NCI-H146 (cell line): ENCODE results near the gene CXorf49.
"Not testable (repeated sequence)": the region's sequence is repeated elsewhere in the genome, so short reads cannot be mapped to it uniquely, and the experiment has no call there.

Experiments
- DNase-seq: peaks from one replicate; lab custom pipeline; 2025; lab: John Stamatoyannopoulos, UW

Gene CXorf49

GRCh38 chrX:71671938-71672337 lies 46.1 kb downstream of the CXorf49 start:
- no peak for DNase-seq

DNA sequence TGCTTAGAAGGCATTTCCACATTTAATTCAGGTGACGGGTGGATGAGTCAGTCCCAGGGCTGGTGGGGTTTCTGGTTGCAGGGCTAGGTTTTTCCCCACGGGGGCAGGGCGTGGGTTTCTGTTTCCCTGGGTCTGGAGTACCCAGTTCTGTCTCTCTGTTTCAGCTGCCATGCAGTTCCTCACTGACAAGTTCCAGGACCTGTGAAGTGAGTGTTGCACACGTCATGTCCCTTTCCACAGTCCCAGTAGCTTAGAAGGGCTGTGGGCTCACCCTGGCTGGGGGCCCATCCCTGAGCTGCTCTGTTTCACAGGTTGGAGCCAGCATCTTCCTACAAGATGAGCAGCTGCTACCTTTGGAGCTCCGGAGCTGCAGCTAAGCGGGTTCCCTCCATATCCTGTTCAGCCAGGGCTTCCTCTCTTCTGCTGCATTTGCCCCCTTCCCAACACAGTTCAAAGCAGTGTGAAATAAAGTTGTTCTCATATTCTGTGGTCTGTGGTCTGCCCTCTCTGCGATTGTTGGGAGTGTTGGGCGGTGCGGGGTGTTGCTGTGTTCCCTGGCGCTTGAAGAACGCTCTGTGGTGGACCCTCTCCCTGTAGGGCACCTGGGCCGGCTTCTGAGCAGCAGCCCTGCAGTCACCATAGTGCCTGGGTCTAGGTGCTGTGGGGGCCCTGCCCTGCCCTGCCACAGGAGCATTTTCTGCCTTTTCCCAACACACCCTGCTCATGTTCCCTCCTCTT lies 46.9 kb downstream of the CXorf49 start:
- DNase-seq = no peak

GRCh38 chrX:71669947-71670346 lies 48.1 kb downstream of the CXorf49 start:
- not testable (repeated sequence) for DNase-seq

- no peak for DNase-seq
Observed at GRCh38 chrX:71669492-71669891, 48.6 kb downstream of the CXorf49 start.

GRCh38 chrX:71668248-71668595 lies 49.9 kb downstream of the CXorf49 start:
- DNase-seq = no peak

DNA sequence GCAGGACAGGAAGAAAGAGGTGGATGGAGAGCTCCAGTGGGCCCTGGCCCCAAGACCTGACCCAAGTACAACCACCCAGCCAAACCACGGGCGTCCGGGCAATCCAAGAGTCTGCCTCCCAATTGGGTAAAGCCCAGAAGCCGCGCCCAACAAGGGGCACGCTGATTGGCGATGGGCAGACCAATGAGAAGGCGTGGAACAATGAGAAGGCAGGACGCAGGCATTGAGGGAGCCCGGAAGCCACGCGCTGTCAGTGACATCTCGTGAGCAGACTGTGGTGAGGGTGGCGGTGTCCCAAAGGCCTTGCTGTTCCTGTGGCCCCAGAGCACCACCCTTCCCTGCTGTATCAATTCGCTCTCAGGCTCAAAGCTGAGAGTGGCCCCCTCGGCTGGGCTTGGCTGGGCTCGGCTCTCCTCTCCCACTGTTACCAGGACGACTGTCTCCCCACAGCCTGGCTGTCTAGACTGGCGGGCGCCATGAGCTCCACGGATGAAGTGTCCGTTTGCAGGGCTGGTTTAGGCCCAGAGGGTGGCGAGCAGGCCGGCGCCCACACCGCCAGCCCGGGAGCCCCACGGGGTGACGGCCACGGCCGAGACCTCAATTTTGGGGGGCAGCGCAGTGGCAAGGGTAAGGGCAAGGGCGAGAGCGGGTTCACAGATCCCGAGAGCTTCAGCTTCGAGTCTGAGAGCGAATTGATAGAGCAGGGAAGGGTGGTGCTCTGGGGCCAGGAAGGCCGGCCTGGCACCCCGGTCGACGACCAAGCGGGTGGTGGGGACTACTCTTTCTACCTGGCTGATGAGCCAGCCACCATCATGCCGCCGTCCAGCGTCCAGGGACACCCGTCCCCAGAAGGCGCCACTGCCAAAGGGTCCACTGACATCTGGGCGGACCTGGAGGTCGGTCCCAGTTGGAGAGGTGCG lies 50.5 kb downstream of the CXorf49 start, which contains the start of gene LOC101059915:
TSS of gene LOC101059915 (plus strand) at position 219 of the 920 bp plus-strand sequence.
- DNase-seq = no peak

DNA sequence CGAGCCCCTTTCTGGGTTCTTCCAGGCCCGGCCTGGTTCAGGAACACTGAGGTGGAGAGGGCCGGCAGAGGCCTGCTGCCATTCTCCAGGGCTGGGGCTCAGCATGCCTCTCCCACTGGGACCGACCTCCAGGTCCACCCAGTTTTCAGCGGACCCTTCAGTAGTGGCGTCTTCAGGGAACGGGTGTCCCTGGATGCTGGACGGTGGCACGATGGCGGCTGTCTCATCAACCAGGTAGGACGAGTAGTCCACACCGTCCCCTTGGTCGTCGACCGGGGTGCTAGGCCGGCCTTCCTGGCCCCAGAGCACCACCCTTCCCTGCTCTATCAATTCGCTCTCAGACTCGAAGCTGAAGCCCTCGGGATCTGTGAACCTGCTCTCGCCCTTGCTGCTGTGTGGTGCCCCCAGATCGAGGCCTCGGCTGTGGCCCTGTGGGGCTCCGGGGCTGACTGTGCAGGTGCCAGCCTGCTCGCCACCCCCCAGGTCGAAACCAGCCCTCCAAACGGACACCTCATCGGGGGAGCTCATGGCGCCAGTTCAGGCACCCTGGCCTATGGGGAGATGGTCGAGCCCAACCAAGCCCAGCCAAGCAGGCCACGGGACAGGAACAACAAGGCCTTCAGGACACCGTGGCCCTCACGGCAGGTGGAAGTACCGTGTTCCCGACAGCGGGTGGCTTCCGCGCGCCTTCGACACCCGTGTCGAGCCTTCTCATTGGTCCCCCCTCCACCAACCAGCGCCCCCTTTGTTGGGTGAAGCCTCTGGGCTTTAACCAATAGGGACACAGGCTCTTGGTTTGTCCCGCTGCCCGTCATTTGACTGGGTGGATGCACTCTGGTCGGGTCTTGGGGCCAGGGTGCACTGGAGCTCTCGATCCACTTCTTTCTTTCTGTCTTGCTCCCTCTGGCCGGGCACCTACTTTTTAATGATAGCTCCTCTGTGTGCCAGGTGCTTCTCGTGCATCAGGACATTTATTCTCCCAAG lies 51.6 kb downstream of the CXorf49 start:
- no peak for DNase-seq

DNA sequence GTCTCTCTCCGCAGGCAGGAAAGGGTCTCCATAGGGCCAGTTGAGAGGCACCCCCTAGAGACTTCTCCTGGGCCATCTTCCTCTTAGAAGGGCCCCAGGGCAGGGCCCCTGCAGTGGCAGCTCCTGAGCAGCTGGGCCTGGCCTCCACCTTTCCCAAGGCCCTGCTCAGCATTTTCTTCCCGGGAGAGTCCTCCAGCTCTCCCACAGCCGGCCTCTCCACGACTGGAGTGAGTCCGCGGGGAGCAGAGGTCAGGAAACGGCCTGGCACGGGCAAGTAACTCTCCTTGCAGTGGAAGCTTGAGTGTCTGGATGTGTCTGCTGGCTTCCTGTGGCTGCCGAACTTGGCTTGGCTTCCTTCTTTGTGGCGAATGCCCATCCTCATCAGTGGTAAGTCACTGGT lies 52.3 kb downstream of the CXorf49 start:
- no peak for DNase-seq

DNA sequence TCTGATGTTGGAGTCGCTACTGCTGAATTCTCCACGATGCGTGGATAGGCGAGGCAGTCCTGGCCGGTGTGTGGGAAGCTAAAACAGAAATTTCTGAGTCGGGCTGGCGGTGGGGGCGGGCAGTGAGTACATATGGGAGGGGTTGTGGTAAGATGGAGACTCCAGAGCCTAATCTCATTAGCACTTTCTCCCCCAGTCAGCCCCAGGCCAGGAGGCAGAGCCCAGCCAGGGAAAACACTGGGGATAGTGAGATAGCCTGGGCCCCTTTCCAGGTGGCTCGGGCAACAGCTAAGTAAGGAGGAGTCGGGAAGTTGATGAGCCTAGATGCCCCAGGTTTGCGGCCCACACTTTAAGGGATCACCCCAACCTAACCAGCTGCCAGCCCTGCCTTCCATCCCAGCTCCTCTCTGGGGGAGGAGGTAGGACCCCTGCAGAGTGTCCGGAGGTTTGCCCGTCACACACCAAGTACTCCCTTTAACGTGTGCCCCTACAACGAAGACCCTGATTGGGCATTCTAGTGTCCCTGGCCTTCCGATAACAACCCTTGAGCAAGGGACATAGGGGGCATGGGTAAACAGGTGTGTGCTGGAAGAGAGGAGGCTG lies 53.1 kb downstream of the CXorf49 start:
- DNase-seq = no peak
